Mesenchymal stem cell (in vitro differentiated cells and primary cell): ENCODE data around the gene HTT.
"Not testable (repeated sequence)": the region's sequence is repeated elsewhere in the genome, so short reads cannot be mapped to it uniquely, and the experiment has no call there.

ENCODE experiments used
- DNase-seq: peaks from one replicate; pipeline ENCODE4 v3.0.0-alpha.2; 2013
- H2AFZ ChIP-seq: one replicate; pipeline ENCODE4 v1.6.1; 2013; ENCODE audit warnings: low read depth, mild to moderate bottlenecking, control low read depth, inconsistent platforms, low read length, moderate library complexity
- H2AK5ac ChIP-seq: 2 replicates; pipeline ENCODE4 v1.6.1; 2013; ENCODE audit warnings: low read length, moderate library complexity, mild to moderate bottlenecking, inconsistent platforms; ENCODE audit not compliant: severe bottlenecking
- H2BK120ac ChIP-seq: one replicate; pipeline ENCODE4 v1.6.1; 2013; ENCODE audit warnings: low read depth, mild to moderate bottlenecking, inconsistent platforms, low read length, moderate library complexity
- H2BK12ac ChIP-seq, 2 experiments: one replicate each; pipeline ENCODE4 v1.6.1; 2013; ENCODE audit warnings: inconsistent platforms in 2 of 2, low read length in 2 of 2, mild to moderate bottlenecking in 2 of 2, moderate library complexity in 2 of 2, control low read depth in 1 of 2
- H2BK15ac ChIP-seq: one replicate; pipeline ENCODE4 v1.6.1; 2013; ENCODE audit warnings: mild to moderate bottlenecking, low read depth, inconsistent platforms; ENCODE audit not compliant: poor library complexity, severe bottlenecking
- H2BK5ac ChIP-seq: 2 replicates; pipeline ENCODE4 v1.6.1; 2013; ENCODE audit warnings: low read depth, mild to moderate bottlenecking, low read length, control low read depth, inconsistent platforms; ENCODE audit not compliant: poor library complexity, severe bottlenecking
- H3K14ac ChIP-seq, 2 experiments: one replicate each; pipeline ENCODE4 v1.6.1; 2013; ENCODE audit warnings: inconsistent platforms in 2 of 2, low read length in 2 of 2, control low read depth in 1 of 2, mild to moderate bottlenecking in 1 of 2, moderate library complexity in 1 of 2
- H3K18ac ChIP-seq, 2 experiments: one replicate each; pipeline ENCODE4 v1.6.1; 2013; ENCODE audit warnings: inconsistent platforms in 2 of 2, low read length in 2 of 2, control low read depth in 1 of 2, low read depth in 1 of 2, mild to moderate bottlenecking in 1 of 2
- H3K23ac ChIP-seq, 2 experiments: one replicate each; pipeline ENCODE4 v1.6.1; 2013; ENCODE audit warnings: inconsistent platforms in 2 of 2, low read length in 2 of 2, mild to moderate bottlenecking in 2 of 2, moderate library complexity in 2 of 2, control low read depth in 1 of 2
- H3K27ac ChIP-seq: 2 replicates; pipeline ENCODE4 v1.5.1; 2013; ENCODE audit warnings: mild to moderate bottlenecking, moderate library complexity, low read length, control low read depth, inconsistent platforms; ENCODE audit not compliant: poor library complexity, severe bottlenecking
- H3K27me3 ChIP-seq, 2 experiments: 2 replicates each; pipeline versions ENCODE4 v1.6.1 to v1.7.0; 2013; ENCODE audit warnings: low read length in 2 of 2, mild to moderate bottlenecking in 2 of 2, moderate library complexity in 2 of 2, control low read depth in 1 of 2, inconsistent platforms in 1 of 2; ENCODE audit not compliant: control insufficient read depth in 1 of 2, insufficient read depth in 1 of 2
- H3K36me3 ChIP-seq, 2 experiments: 2 replicates each; pipeline versions ENCODE4 v1.6.1 to v1.7.0; 2013; ENCODE audit warnings: low read length in 2 of 2, control low read depth in 1 of 2, inconsistent platforms in 1 of 2, low read depth in 1 of 2, mild to moderate bottlenecking in 1 of 2; ENCODE audit not compliant: insufficient read depth in 2 of 2, control insufficient read depth in 1 of 2
- H3K4ac ChIP-seq, 2 experiments: one replicate each; pipeline ENCODE4 v1.6.1; 2013; ENCODE audit warnings: inconsistent platforms in 2 of 2, low read length in 2 of 2, mild to moderate bottlenecking in 2 of 2, moderate library complexity in 2 of 2, control low read depth in 1 of 2, low read depth in 1 of 2
- H3K4me1 ChIP-seq: 2 replicates; pipeline ENCODE4 v1.6.1; 2013; ENCODE audit warnings: low read depth, low read length, control low read depth; ENCODE audit not compliant: control insufficient read depth, insufficient read depth
- H3K4me2 ChIP-seq: 2 replicates; pipeline ENCODE4 v1.6.1; 2013; ENCODE audit warnings: low read length, mild to moderate bottlenecking, inconsistent platforms; ENCODE audit not compliant: poor library complexity, severe bottlenecking
- H3K4me3 ChIP-seq, 2 experiments: 2 replicates each; pipeline versions ENCODE4 v1.5.1 to v1.7.0; 2013; ENCODE audit warnings: low read length in 2 of 2, mild to moderate bottlenecking in 2 of 2, control low read depth in 1 of 2, low read depth in 1 of 2; ENCODE audit not compliant: insufficient read depth in 1 of 2
- H3K79me1 ChIP-seq: replicated peaks from 2 replicates; pipeline ENCODE4 v1.6.1; 2013; ENCODE audit warnings: mild to moderate bottlenecking, control low read depth, low read length, inconsistent platforms; ENCODE audit not compliant: poor library complexity, severe bottlenecking
- H3K9ac ChIP-seq: 2 replicates; pipeline ENCODE4 v1.7.0; 2013; ENCODE audit warnings: mild to moderate bottlenecking, low read length, moderate library complexity
- H3K9me3 ChIP-seq: 2 replicates; pipeline ENCODE4 v1.7.0; 2013; ENCODE audit warnings: mild to moderate bottlenecking, low read length; ENCODE audit not compliant: control insufficient read depth
- H4K8ac ChIP-seq: one replicate; pipeline ENCODE4 v1.6.1; 2013; ENCODE audit warnings: inconsistent platforms, mild to moderate bottlenecking, low read length, moderate library complexity
- H4K91ac ChIP-seq: one replicate; pipeline ENCODE4 v1.6.1; 2013; ENCODE audit warnings: mild to moderate bottlenecking, low read length, inconsistent platforms
- WGBS: methylation state at CpG from one replicate; pipeline ENCODE4 v1.1.7; 2013; ENCODE audit warnings: mixed read lengths; 5-methylcytosine and 5-hydroxymethylcytosine counted together

HTT gene

DNA sequence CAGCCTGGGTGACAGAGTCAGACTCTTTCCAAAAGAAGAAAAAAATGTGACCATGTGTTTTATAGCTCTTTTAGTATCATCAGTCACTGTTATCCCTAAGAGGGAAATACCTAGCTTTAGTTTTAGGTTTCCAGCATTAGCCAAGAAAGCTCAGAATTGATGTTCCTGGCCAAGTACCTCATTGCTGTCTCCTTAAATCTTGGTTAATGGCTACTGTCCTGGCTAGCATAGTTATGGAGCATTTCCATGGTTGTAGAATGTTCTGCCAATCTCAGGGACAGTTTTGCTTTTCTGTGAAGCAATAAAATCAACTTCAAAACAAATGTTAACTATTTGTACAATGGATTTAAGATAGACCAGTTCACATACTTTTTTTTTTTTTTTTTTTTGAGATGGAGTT, 74.4 kb downstream of the HTT start:
- Histone ChIP-seq H3K9ac (no peak overlapping the region), H3K4me2 (no peak overlapping the region), H3K14ac (no peak overlapping the region), H4K8ac (no peak overlapping the region), H3K23ac (no peak overlapping the region), H3K27me3 (no peaks in the 10 kb centered on the region), H3K4me1 (no peaks in the 10 kb centered on the region), H3K9me3 (no peaks in the 10 kb centered on the region), H3K79me1 (peaks cover 10% of the 10 kb centered on the region), H2BK15ac (no peak overlapping the region), H2BK5ac (no peak overlapping the region), H2AFZ (no peak overlapping the region), H3K27ac (no peak overlapping the region), H3K36me3 (peaks cover 57 to 82% of the 10 kb centered on the region in 2 experiments), H3K4ac (no peak overlapping the region), H2BK12ac (no peak overlapping the region), H2BK120ac (no peak overlapping the region), H4K91ac (no peak overlapping the region), H2AK5ac (no peak overlapping the region), H3K18ac (no peak overlapping the region), H3K4me3 (no peak overlapping the region)
- DNase-seq = no peak

DNA sequence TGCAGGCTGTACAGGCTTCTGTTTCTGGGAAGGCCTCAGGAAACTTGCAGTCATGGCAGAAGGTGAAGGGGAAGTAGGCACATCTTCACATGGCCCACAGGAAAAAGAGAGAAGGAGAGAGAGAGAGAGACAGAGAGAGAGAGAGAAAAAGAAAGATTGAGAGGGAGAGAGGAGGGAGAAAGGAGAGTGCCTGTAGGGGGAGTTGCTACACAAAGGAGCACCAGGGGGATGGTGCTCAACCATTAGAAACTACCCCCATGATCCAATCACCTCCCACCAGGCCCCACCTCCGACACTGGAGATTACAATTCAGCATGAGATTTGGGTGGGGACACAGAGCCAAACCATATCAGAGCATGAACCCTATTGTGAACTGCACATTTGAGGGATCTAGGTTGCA, 76.8 kb downstream of the HTT start:
- peaks cover 59 to 88% of the 10 kb centered on the region in 2 experiments for H3K36me3 ChIP-seq
- not testable (repeated sequence) for H4K91ac ChIP-seq, H2BK120ac ChIP-seq, H3K18ac ChIP-seq, H2BK5ac ChIP-seq, DNase-seq, H3K9me3 ChIP-seq, H2AK5ac ChIP-seq, H3K4me3 ChIP-seq, H2AFZ ChIP-seq, H3K4me2 ChIP-seq, H3K4ac ChIP-seq, H3K9ac ChIP-seq, H3K27me3 ChIP-seq, H2BK12ac ChIP-seq, H4K8ac ChIP-seq, H2BK15ac ChIP-seq, H3K27ac ChIP-seq, H3K79me1 ChIP-seq, H3K14ac ChIP-seq, H3K23ac ChIP-seq, H3K4me1 ChIP-seq
- 75% methylated on average over 1 of the region's 1 CpG for WGBS

DNA sequence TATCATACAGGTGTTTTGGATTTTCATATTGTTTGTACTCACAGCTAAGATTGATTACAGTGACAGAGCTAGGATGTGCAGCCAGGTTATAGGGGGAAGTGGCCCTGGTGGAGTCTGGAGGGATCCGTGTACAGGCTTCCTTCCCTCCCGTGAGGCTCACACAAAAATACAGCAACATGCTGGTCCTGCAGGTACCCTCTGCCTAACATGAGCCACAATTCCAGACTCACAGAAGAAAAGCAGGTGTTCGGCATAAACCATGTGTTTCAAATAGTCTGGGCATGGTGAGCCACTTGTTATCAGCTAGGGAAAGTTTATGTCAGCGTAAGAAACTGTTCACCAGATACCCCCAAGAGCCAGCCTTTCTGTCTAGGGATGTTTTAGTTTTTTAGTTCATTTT, 82.9 kb downstream of the HTT start:
- Histone ChIP-seq H2AFZ (no peak overlapping the region), H3K79me1 (peaks cover 7% of the 10 kb centered on the region), H4K91ac (no peak overlapping the region), H4K8ac (no peak overlapping the region), H3K4me3 (no peak overlapping the region), H3K23ac (no peak overlapping the region), H3K4me2 (no peak overlapping the region), H3K36me3 (peaks cover 37 to 86% of the 10 kb centered on the region in 2 experiments), H3K14ac (no peak overlapping the region), H2BK15ac (no peak overlapping the region), H3K18ac (no peak overlapping the region), H2BK5ac (no peak overlapping the region), H2BK12ac (no peak overlapping the region), H3K9ac (no peak overlapping the region), H3K27me3 (no peaks in the 10 kb centered on the region), H3K27ac (no peak overlapping the region), H3K4ac (no peak overlapping the region), H3K4me1 (no peaks in the 10 kb centered on the region), H3K9me3 (peaks cover 5% of the 10 kb centered on the region), H2AK5ac (no peak overlapping the region), H2BK120ac (no peak overlapping the region)
- WGBS = 84% methylated on average over 4 of the region's 4 CpGs
- DNase-seq = no peak

DNA sequence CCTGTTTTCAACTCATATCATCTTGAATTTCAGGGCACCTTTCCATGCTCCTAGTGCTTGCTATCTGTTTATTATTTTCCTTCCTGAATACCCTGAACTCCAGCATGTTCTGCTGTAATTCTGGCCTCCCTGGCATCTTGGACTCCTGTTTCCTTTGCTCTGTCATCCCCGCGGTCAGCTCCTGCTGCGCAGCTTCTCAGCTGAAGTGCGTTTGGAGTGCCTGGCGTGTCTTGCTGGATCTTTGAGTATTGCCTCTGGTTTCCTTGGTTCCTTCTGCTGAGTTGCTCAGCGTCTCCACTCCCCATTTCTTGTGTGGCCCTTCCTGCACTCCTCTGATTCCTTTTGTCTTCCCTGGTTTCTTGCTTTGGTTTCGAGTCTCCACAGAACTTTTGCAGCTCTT, 84.4 kb downstream of the HTT start:
- Histone ChIP-seq H3K9ac (no peak overlapping the region), H3K9me3 (peaks cover 7% of the 10 kb centered on the region), H3K23ac (no peak overlapping the region), H2AFZ (no peak overlapping the region), H3K36me3 (peaks cover 27 to 77% of the 10 kb centered on the region in 2 experiments), H4K91ac (no peak overlapping the region), H2BK5ac (no peak overlapping the region), H2BK12ac (no peak overlapping the region), H3K18ac (no peak overlapping the region), H2BK120ac (no peak overlapping the region), H2AK5ac (no peak overlapping the region), H4K8ac (no peak overlapping the region), H3K14ac (no peak overlapping the region), H3K27me3 (no peaks in the 10 kb centered on the region), H3K27ac (no peak overlapping the region), H2BK15ac (no peak overlapping the region), H3K4me1 (no peaks in the 10 kb centered on the region), H3K4me3 (no peak overlapping the region), H3K79me1 (peaks cover 6% of the 10 kb centered on the region), H3K4me2 (no peak overlapping the region), H3K4ac (no peak overlapping the region)
- 99% methylated on average over 7 of the region's 7 CpGs for WGBS
- DNase-seq = no peak
